ENCODE results near the gene JOSD2.

JOSD2 gene

GRCh38 chr19:50465986-50466705, 44.8 kb downstream of the JOSD2 start:
- no peak for TF ChIP-seq FOXP2 (optimal IDR thresholded peaks at IDR 0.05; ENCODE audit: borderline replicate concordance, extremely low read depth, extremely low read length, insufficient read depth)
- no peak for TF ChIP-seq SIN3A (IDR thresholded peaks at IDR 0.05; ENCODE audit: borderline replicate concordance, insufficient read depth, low read length)
- no peak for TF ChIP-seq REST (IDR thresholded peaks at IDR 0.05; ENCODE audit: insufficient read depth in 1 of 2, low read depth in 2 of 2, low read length in 2 of 2)
- no peak for TF ChIP-seq POLR2AphosphoS5 (IDR thresholded peaks at IDR 0.05; ENCODE audit: low read depth, low read length)
- TF ChIP-seq TAF1 (IDR thresholded peaks at IDR 0.05; ENCODE audit: borderline replicate concordance, insufficient read depth, low read length): no peak

- no peak for TF ChIP-seq REST (IDR thresholded peaks at IDR 0.05; ENCODE audit: insufficient read depth in 1 of 2, low read depth in 2 of 2, low read length in 2 of 2)
- no peak for TF ChIP-seq FOXP2 (optimal IDR thresholded peaks at IDR 0.05; ENCODE audit: borderline replicate concordance, extremely low read depth, extremely low read length, insufficient read depth)
- TF ChIP-seq SIN3A (IDR thresholded peaks at IDR 0.05; ENCODE audit: borderline replicate concordance, insufficient read depth, low read length): no peak
- TF ChIP-seq POLR2AphosphoS5 (IDR thresholded peaks at IDR 0.05; ENCODE audit: low read depth, low read length): no peak
- no peak for TF ChIP-seq TAF1 (IDR thresholded peaks at IDR 0.05; ENCODE audit: borderline replicate concordance, insufficient read depth, low read length)
Observed at GRCh38 chr19:50465000-50465399, 46.0 kb downstream of the JOSD2 start.

GRCh38 chr19:50464348-50464747, 46.6 kb downstream of the JOSD2 start:
- TF ChIP-seq FOXP2 (optimal IDR thresholded peaks at IDR 0.05; ENCODE audit: borderline replicate concordance, extremely low read depth, extremely low read length, insufficient read depth) (no peak), POLR2AphosphoS5 (IDR thresholded peaks at IDR 0.05; ENCODE audit: low read depth, low read length) (no peak), SIN3A (IDR thresholded peaks at IDR 0.05; ENCODE audit: borderline replicate concordance, insufficient read depth, low read length) (no peak), TAF1 (IDR thresholded peaks at IDR 0.05; ENCODE audit: borderline replicate concordance, insufficient read depth, low read length) (no peak), REST (IDR thresholded peaks at IDR 0.05; ENCODE audit: insufficient read depth in 1 of 2, low read depth in 2 of 2, low read length in 2 of 2) (no peak)

- no peak for TF ChIP-seq FOXP2 (optimal IDR thresholded peaks at IDR 0.05; ENCODE audit: borderline replicate concordance, extremely low read depth, extremely low read length, insufficient read depth)
- TF ChIP-seq TAF1 (IDR thresholded peaks at IDR 0.05; ENCODE audit: borderline replicate concordance, insufficient read depth, low read length): no peak
- no peak for TF ChIP-seq REST (IDR thresholded peaks at IDR 0.05; ENCODE audit: insufficient read depth in 1 of 2, low read depth in 2 of 2, low read length in 2 of 2)
- TF ChIP-seq POLR2AphosphoS5 (IDR thresholded peaks at IDR 0.05; ENCODE audit: low read depth, low read length): no peak
- TF ChIP-seq SIN3A (IDR thresholded peaks at IDR 0.05; ENCODE audit: borderline replicate concordance, insufficient read depth, low read length): no peak
Observed at GRCh38 chr19:50462970-50463369, 48.0 kb downstream of the JOSD2 start.
